Measurements from ENCODE around the gene TIMM21.
A peak's percentile ranks its signal among the peaks of the same experiment; 100 is the strongest.

Gene TIMM21, protein sequence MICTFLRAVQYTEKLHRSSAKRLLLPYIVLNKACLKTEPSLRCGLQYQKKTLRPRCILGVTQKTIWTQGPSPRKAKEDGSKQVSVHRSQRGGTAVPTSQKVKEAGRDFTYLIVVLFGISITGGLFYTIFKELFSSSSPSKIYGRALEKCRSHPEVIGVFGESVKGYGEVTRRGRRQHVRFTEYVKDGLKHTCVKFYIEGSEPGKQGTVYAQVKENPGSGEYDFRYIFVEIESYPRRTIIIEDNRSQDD

DNA sequence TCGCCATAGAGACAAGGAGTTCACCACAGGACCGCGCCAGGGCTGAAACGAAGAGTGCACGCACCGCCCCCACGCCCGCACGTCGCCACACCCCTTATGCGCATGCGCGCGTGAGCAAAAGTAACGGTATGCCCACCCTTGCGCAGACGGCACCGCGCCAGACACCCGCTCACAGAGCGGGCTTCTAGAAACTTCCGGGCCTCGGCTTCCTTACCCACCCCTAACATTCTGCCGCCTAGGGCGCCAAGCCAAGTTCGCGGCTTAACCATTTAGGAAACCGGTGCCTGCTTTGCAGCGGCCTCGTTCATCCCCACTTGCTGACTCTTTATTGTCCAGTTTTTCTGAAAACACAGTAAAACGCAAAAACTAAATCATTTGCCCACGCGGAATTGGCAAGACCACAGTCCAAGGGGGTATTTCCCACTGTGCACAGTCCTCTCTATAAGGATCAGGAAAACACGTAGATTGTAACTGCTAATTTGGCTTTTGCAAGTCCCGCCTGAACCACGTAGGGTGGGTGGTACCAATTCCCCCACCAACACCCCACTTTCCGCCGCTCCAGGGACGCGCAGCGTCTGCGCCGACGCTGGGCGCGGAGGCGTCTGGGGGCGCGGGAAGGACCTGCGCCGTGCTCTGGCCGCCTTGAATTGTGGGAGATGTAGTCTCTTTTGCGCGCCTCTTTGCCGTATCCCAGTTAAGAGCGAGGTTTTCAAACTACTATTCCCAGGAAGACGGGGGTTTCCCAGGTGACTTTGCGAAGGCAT lies at the start of gene TIMM21, which contains the start of gene FBXO15:
TSS of gene TIMM21 (plus strand) at position 745 of the 764 bp plus-strand sequence. CDS start 286 bp downstream, outside the sequence.
TSS of gene FBXO15 (minus strand) at position 56 of the 764 bp plus-strand sequence. CDS start at position 7, 49 bp downstream.
- DNase-seq, result peak; percentile 97
- in situ Hi-C loops (cut with MboI; ENCODE audit: low pct_unique_long_range_greater_than_20kb, low sequenced_read_pairs), result no loop called here

DNA sequence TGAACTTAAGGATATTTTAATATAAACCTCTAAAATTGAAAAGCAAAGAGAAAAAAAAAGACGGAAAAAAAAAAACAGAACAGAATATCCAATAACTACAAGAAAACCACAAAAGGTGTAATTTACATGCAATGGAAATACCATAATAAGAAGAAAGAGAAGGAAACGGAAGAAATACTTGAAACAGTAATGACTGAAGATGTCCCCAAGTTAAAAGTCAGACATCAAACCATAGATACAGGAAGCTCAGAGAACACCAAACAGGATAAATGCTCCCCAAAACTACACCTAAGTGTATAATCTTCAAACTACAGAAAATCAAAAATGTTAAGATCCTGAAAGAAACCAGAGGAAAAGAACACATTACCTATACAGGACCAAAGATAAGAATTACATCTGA lies 39.9 kb upstream of the TIMM21 start:
- DNase-seq, result no peak
- in situ Hi-C loops (cut with MboI; ENCODE audit: low pct_unique_long_range_greater_than_20kb, low sequenced_read_pairs), result no loop called here

DNA sequence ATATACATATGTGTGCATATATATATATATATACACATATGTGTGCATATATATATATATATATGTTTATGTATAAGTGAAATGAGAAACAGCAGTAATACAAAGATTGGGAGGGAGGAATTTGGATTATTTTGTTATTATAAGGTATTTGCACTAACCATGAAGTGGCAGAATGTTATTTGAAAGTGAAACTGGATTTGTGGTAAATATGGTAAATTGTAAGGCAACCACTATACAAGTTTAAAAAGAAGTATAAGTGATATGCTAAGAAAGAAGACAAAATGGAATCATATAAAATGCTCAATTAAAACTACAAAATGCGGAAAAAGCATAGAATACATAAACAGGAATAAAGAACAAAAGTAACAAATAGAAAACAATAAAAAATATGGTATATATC lies 38.2 kb upstream of the TIMM21 start:
- in situ Hi-C loops (cut with MboI; ENCODE audit: low pct_unique_long_range_greater_than_20kb, low sequenced_read_pairs), result no loop called here
- DNase-seq, result no peak

DNA sequence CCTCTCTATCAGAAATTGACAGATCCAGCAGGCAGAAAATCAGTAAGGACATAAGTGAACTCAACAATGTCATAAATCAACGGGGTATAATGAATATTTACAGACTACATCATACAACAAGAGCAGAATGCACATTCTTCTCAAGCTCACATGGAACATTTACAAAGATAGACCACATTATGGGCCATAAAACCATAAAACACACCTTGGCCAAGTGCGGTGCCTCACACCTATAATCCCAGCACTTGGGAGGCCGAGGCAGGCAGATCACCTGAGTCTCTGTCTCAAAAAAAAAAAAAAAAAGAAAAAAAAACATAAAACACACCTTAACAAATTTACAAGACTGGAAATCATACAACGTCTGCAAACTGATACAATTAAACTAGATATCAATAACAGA lies 37.3 kb upstream of the TIMM21 start:
- in situ Hi-C loops (cut with MboI; ENCODE audit: low pct_unique_long_range_greater_than_20kb, low sequenced_read_pairs), result no loop called here
- no peak for DNase-seq

DNA sequence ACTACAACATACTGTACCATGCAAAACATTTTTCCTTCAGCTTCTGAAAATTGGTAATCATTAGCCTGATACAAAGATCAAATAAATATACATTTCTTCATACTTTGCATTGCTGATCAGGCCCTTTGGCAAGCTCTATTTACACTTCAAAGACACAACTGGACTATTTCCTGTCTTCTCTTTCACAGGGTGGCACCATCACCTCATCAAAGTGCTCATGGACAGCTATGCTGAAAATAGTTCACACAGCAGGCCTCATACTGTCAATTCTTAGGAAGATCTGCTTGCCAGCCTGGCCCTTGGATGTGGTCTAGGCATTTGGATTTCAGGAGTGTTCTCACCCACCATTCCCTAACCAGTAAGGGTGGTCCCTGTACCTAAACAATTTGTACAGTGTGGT lies 34.6 kb upstream of the TIMM21 start:
- in situ Hi-C loops (cut with MboI; ENCODE audit: low pct_unique_long_range_greater_than_20kb, low sequenced_read_pairs), result no loop called here
- DNase-seq, result no peak

DNA sequence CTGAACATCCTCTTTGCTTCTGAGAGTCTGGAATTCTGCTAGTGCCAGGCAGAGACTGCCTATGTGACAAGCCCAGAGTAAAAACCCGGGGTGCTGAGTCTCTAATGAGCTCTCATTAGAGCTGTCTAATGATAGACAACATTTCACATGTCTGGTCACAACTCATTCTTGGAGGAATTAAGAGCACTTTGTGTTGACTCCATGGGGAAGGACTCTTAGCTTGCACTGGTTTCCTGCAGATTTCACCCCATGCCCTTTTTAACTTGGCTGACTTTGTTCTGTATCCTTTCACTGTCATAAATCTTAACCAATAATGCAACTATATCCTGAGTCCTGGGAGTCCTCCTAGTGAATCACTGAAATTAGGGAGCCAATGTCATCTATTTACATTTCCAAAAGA lies 34.2 kb upstream of the TIMM21 start:
- no peak for DNase-seq
- in situ Hi-C loops (cut with MboI; ENCODE audit: low pct_unique_long_range_greater_than_20kb, low sequenced_read_pairs), result no loop called here

DNA sequence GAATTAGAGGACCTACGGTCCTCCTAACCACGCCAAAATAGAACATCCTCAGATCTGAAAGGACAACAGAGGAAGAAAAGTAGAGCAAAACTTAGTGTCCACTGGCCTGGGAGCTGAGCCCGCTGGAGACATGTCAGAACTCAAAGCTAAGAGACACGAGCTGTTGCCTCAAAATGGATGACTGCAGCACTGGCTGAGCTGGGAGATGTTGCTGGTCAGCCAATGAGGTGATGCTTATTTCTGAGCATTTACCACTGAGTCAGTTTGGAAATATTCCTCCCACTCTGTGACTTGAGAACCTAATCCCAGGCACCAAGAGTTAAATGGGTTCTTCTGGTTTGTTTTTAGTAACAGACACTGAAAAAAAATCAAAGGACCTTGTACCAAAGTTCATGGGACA lies 33.3 kb upstream of the TIMM21 start:
- DNase-seq, result no peak
- in situ Hi-C loops (cut with MboI; ENCODE audit: low pct_unique_long_range_greater_than_20kb, low sequenced_read_pairs), result no loop called here

DNA sequence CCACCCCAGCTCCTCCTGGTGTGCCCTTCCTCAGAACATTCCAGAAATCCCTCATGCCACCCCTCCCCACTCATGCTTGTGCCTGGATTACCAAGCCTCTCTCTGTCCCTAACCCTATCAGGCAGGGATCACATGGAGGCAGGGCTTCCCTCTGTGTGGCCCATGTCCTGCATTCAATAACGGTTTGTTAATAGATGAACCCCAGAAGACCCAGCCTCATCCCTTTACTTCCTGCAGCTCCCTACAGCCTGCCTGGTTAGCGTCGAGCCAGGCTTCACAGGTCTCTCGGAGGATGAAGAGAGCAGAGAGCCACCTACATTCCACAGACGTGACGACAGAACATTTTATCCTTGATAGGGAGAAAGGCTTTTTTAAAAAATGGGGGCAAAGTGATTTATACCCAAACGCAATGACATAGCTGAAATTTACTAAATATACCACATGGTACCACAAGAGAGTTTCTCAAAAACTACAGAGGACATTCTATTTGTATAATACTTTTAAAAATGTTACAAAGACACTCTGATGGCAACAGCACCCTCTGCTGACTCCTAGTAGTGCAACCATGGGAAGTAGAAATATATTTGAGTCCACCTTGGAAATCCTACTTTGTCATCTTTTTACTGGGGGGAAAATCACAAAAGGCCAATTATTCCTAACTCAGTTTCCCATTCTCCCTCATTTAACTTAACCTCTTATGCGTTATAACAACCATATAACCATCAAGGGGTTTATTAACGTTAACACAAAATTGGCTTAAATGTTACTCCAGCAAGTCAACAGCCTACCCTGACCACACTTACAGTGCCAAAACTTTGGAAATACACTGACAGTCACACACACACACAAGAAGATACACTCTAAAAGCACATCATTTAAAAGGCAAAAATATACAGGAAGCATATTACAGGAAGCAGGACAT lies 31.4 kb upstream of the TIMM21 start:
- DNase-seq, result peak; percentile 6
- in situ Hi-C loops (cut with MboI; ENCODE audit: low pct_unique_long_range_greater_than_20kb, low sequenced_read_pairs), result no loop called here

DNA sequence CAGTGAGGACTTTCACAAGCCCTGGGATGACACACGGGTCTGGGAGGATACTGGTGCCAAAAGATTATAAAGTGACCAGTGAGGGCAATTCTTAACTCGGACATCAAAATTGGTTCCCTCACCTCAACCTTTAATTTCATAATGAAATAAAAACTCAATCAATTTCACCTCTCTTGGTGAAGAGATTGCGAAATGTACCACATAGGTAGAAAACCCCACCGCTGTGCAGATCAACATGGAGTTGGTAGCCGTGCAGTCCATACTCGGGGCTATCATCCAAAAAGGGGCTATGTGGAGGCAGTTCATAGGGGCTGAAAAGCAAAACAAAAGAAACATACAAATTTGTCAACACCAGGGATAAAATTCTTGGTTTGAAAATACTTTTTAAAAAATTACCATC lies 25.1 kb upstream of the TIMM21 start:
- in situ Hi-C loops (cut with MboI; ENCODE audit: low pct_unique_long_range_greater_than_20kb, low sequenced_read_pairs), result no loop called here
- no peak for DNase-seq

DNA sequence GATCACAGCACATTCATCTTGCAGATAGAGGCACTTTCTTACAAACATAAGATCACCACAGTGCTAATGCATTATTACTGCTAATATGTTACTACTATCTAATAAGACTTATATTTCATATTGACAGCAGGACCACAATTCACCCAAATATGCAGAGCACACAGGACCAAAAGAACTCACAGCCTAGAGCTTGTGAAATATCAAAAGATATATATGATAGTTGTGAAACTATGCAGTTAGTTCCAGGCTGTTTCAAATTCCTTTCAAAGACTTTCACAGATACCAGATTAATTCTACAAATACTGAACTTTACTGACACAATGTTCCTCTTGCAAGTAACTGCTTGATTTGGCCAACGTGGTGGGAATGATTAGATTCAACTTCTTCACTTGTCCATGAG lies 23.7 kb upstream of the TIMM21 start:
- no peak for DNase-seq
- in situ Hi-C loops (cut with MboI; ENCODE audit: low pct_unique_long_range_greater_than_20kb, low sequenced_read_pairs), result no loop called here

DNA sequence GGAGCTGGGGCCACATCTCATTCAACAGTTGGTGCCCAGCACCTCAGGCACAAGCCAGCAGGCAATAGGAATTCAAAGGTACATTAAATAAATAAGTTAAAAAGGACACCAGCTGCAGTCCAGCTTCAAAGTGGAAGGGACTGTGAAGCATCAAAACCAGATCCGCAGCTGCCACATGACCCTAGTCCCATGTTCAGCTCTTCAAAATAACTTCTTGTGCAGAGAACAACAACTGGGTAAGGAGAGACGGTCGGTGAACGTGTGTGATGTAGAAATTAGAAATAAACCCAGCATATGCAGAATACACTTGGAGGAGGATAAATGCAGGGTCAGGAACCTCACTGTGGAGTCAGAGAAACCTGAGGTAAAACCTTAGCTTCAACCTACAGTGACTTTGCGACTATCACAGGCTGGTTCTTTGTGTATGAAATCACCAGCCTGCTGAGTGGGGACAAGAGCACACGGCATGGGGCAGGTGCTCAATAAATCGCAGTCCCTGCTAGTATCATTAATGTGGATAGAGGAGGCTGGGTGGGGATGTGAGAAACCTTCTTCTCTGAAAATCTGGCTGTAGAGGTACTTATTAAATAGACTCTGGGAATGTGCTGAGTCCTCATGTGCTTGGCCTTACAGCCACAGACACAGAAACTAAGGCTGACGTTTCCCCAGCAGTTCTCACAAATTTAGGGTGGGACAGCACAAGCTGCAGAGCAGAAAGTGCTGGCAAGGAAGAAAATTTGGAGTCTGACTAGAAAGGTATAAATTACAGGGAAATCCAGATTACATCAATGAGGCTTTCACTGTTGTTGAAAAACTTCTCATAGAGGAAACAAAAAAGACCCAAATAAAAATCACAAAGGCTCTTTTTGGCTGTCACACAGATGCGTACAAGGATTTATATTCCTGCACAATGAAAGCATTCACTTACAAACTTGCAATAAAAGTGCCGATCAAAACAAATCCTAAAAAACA lies 21.4 kb upstream of the TIMM21 start:
- in situ Hi-C loops (cut with MboI; ENCODE audit: low pct_unique_long_range_greater_than_20kb, low sequenced_read_pairs), result no loop called here
- DNase-seq, result no peak

DNA sequence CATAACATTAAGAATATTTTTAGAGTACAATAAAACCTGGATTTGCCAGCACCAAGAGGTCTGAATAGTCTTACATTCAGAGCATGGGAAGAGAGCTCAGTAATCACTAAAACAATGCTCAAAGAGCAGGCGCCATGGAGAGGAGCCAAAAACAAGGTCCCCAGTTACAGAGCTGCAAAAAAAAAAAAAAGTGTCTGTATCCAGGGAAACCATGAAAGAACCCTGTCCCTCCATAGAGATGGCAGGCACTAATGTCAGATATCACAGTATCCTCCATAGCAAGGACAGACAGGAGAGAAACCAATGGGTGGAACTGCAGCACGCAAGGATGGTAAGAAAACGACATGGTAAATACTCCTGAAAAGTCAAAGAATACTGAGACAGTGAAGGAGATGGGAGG lies 20.2 kb upstream of the TIMM21 start:
- in situ Hi-C loops (cut with MboI; ENCODE audit: low pct_unique_long_range_greater_than_20kb, low sequenced_read_pairs), result no loop called here
- no peak for DNase-seq

DNA sequence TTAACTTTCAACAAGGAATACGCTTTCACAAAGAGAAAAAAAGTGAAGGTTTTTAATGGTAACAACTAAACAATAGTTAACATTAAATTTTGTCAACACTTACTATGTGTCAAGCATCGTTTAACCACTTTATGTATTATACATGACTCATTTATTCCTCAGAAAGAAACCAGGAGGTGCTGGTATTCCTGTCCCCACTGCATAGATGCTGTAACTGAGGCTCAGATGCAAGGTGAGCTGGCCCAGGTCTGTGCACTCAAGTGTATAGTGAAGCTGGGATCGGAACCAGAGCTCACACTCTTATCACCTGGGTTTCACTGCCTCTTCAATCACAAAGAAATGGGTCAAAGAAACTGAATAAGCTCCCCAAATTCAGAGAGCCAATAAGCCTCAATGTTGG lies 17.2 kb upstream of the TIMM21 start:
- in situ Hi-C loops (cut with MboI; ENCODE audit: low pct_unique_long_range_greater_than_20kb, low sequenced_read_pairs), result no loop called here
- DNase-seq, result no peak

DNA sequence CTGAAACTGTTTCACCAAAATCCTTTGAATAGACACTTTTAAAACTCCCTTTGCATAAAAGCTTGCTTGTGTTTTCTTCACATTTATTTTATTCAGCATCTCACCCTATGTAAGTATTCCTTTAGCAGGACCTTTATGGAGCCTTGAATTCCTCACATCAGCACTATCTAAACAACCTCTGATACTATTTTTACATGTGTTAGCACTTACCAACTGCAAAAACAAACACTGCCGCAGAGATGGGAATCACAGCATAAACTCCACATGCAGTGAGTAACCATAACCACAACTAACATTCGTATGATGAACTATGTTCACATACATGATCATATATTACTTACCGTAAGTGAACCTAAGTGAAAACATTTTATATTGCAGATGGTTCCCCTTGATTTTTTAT lies 16.1 kb upstream of the TIMM21 start:
- in situ Hi-C loops (cut with MboI; ENCODE audit: low pct_unique_long_range_greater_than_20kb, low sequenced_read_pairs), result no loop called here
- no peak for DNase-seq

DNA sequence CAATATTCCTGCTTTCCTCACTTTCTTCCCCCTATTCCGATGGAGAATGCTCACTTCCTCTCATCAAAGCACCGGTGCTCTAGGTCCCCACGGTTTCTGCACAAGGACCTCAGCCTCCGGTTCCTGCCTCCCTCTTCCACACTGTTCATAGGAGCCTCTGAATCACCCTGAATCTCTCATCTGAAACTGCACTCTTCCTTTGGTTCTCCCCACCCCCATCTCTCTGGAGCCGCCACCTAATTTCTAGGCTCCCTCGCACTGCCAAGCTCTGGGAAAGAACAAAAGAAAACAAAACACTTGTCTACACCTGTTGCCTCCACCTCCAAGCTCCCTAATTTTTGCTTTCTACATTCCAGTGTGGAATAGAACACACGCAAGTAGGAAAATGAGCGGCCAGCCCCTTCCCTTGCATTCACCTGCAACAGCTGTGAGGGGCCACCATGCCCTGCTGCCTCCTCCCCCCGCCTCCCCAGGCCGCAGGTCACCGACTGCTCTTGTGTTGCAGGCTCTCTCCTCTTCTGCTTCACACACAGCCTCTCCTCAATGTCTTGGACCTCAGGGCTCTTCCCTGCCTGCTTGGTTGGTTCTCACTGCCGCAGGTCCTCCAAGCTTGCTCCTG lies 10.3 kb upstream of the TIMM21 start:
- in situ Hi-C loops (cut with MboI; ENCODE audit: low pct_unique_long_range_greater_than_20kb, low sequenced_read_pairs), result no loop called here

DNA sequence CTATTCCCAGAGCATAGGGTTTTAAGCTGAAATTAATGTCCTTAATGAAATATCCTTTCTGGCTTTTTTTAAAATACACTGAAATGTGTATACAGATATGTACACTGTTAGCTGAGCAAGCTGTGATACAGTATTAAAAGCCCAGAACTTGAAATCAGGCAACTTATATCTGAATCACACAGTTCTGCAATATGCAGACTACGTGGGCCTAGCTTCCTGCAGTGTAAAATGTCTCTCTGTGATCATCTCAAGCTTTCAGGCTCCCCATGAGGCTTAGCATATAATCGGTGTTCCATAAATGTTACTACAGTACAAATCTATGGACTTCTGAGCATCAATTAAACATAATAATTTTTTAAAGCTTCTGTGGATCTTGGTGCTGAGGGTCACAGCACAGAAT lies 8.9 kb upstream of the TIMM21 start:
- in situ Hi-C loops (cut with MboI; ENCODE audit: low pct_unique_long_range_greater_than_20kb, low sequenced_read_pairs), result no loop called here

More for the DNA sequence above, 10.3 kb upstream of the TIMM21 start:
- DNase-seq, result no peak

DNA sequence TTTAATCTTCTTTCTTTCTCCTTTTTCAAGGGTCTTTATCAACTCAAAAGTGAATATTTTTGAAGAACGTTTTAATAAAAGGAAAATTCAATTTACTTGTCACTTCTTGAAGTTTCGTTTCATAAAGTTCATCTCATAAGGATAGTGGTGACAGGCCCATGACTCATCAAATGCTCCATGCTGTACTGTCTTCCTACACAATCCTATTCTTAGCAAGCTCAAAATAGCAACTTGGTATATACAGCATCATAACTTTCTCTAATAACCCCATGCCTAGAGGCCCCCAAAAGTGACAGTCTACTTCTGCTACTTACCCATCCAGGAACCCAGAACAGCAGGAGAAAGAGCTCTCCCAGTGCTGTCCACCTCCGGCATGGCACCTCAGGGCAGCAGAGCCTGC lies 8.4 kb upstream of the TIMM21 start:
- DNase-seq, result no peak
- in situ Hi-C loops (cut with MboI; ENCODE audit: low pct_unique_long_range_greater_than_20kb, low sequenced_read_pairs), result no loop called here

More for the DNA sequence above, 8.9 kb upstream of the TIMM21 start:
- no peak for DNase-seq

DNA sequence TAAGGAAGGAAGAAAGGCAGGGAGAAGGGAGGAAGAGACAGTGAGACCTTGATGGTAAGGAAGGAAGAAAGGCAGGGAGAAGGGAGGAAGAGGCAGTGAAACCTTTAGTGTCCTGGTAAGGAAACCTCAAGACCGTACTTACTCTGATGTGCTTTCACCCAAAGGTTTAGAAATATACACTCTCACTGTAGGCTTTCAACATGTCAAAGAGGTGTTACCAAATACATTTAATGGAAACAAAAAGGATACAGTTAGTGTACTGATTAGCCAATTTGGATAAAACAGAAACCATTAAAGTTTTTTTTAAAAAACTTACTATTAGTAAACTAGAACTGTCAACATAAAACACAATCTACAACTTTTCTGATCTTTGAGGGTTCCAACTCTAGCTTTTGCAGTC lies 7.7 kb upstream of the TIMM21 start:
- no peak for DNase-seq
- in situ Hi-C loops (cut with MboI; ENCODE audit: low pct_unique_long_range_greater_than_20kb, low sequenced_read_pairs), result no loop called here
